NCI-H1930 (cell line): Measurements from ENCODE around the gene CUL3.

Experiments
- DNase-seq, 2 experiments: peaks; one replicate each; lab custom pipeline; 2025; lab: John Stamatoyannopoulos, UW

Gene CUL3

GRCh38 chr2:224472827-224473226 lies 112.3 kb downstream of the CUL3 start:
- DNase-seq = no peak

GRCh38 chr2:224472137-224472536 lies 113.0 kb downstream of the CUL3 start:
- no peak for DNase-seq

- no peak for DNase-seq
Measured at GRCh38 chr2:224469374-224469964, 115.7 kb downstream of the CUL3 start.

- no peak for DNase-seq
Measured at GRCh38 chr2:224466304-224466895, 118.8 kb downstream of the CUL3 start.

GRCh38 chr2:224461391-224461790 lies 123.8 kb downstream of the CUL3 start:
- DNase-seq = no peak

GRCh38 chr2:224457408-224458096 lies 127.6 kb downstream of the CUL3 start:
- DNase-seq = no peak

GRCh38 chr2:224453892-224454291 lies 131.3 kb downstream of the CUL3 start:
- DNase-seq = no peak

GRCh38 chr2:224449212-224450147 lies 135.7 kb downstream of the CUL3 start:
- no peak for DNase-seq

- DNase-seq = no peak
Measured at GRCh38 chr2:224448236-224448635, 136.9 kb downstream of the CUL3 start.

- DNase-seq = no peak
Measured at GRCh38 chr2:224444783-224445182, 140.4 kb downstream of the CUL3 start.

GRCh38 chr2:224444021-224444420 lies 141.1 kb downstream of the CUL3 start:
- DNase-seq = no peak

- no peak for DNase-seq
Measured at GRCh38 chr2:224442071-224442967, 142.8 kb downstream of the CUL3 start.

- no peak for DNase-seq
Measured at GRCh38 chr2:224440988-224441387, 144.2 kb downstream of the CUL3 start.

GRCh38 chr2:224438726-224439125 lies 146.4 kb downstream of the CUL3 start:
- no peak for DNase-seq

GRCh38 chr2:224436634-224437033 lies 148.5 kb downstream of the CUL3 start:
- no peak for DNase-seq

- DNase-seq = no peak
Measured at GRCh38 chr2:224434618-224435017, 150.5 kb downstream of the CUL3 start.

GRCh38 chr2:224433442-224433841 lies 151.7 kb downstream of the CUL3 start:
- DNase-seq = no peak

GRCh38 chr2:224432003-224432579 lies 153.1 kb downstream of the CUL3 start:
- DNase-seq = no peak

- no peak for DNase-seq
Measured at GRCh38 chr2:224429441-224429810, 155.7 kb downstream of the CUL3 start.

GRCh38 chr2:224428787-224429440 lies 156.2 kb downstream of the CUL3 start:
- no peak for DNase-seq

- DNase-seq = no peak
Measured at GRCh38 chr2:224427471-224427870, 157.7 kb downstream of the CUL3 start.
